WI38 (cell line): ENCODE measurements around the gene SMAGP.
"Not testable (repeated sequence)": the region's sequence is repeated elsewhere in the genome, so short reads cannot be mapped to it uniquely, and the experiment has no call there.

Source experiments
- H3K4me3 ChIP-seq: 2 replicates; pipeline ENCODE4 v1.5.1; 2011; ENCODE audit warnings: low read depth, mild to moderate bottlenecking, control low read depth, low read length
- TF ChIP-seq, protein P1 (sequence below): IDR thresholded peaks from 2 replicates; pipeline ENCODE4 v1.5.1; 2012; ENCODE audit warnings: low read depth, mild to moderate bottlenecking, control low read depth, low read length

The SMAGP gene

DNA sequence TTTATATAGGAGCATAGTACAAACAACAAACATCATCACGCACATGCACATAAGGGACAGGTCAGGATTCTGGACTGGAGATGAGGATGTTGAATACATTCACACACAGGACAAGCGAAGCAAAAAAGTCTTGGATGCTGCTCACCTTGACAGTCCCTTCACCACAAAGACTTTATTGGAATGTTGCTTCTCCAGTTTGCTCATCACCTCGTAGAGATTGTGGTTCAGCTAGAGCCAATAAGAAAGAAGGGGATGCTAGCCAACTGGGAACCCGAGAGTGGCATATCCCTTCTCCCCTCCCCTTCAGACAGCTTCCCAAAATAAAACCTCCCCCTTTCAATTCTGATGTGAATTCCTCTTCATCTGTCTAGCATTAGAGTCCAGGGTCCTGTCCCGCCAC, 25.4 kb upstream of the SMAGP start:
- TF ChIP-seq, protein P1, sequence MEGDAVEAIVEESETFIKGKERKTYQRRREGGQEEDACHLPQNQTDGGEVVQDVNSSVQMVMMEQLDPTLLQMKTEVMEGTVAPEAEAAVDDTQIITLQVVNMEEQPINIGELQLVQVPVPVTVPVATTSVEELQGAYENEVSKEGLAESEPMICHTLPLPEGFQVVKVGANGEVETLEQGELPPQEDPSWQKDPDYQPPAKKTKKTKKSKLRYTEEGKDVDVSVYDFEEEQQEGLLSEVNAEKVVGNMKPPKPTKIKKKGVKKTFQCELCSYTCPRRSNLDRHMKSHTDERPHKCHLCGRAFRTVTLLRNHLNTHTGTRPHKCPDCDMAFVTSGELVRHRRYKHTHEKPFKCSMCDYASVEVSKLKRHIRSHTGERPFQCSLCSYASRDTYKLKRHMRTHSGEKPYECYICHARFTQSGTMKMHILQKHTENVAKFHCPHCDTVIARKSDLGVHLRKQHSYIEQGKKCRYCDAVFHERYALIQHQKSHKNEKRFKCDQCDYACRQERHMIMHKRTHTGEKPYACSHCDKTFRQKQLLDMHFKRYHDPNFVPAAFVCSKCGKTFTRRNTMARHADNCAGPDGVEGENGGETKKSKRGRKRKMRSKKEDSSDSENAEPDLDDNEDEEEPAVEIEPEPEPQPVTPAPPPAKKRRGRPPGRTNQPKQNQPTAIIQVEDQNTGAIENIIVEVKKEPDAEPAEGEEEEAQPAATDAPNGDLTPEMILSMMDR = no peak
- no peak overlapping the region for H3K4me3 ChIP-seq

DNA sequence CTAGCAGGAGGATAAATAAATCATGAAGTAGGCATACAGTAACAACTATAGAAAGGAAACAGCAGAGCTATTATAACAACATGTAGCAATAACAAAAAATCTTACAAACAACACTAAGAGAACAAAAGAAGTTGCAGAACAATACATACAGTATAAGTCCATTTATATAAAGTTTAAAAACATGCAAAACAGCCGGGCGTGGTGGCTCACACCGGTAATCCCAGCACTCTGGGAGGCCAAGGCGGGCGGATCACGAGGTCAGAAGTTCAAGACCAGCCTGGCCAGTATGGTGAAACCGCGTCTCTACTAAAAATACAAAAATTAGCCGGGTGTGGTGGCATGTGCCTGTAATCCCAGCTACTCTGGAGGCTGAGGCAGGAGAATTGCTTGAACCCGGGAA, 23.9 kb upstream of the SMAGP start:
- H3K4me3 ChIP-seq = not testable (repeated sequence)

DNA sequence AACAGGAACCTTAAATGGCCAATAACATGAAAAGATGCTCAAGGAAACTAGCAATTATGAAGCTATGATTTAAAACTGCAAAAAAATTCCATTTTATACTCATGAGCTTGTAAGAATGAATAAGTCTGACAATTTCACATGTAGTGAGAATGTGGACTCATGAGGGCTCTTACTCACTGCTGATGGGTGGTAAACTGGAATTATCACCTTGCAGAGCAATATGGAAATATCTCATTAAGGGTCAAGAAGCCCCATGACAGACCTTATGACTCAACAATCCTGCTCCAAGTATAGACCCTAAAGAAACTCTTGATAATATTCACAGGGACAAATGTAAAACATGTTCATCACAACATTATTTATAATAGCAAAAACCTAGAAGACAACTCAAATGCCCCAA, 23.5 kb upstream of the SMAGP start:
- TF ChIP-seq, protein P1 = no peak
- H3K4me3 ChIP-seq = no peak overlapping the region

DNA sequence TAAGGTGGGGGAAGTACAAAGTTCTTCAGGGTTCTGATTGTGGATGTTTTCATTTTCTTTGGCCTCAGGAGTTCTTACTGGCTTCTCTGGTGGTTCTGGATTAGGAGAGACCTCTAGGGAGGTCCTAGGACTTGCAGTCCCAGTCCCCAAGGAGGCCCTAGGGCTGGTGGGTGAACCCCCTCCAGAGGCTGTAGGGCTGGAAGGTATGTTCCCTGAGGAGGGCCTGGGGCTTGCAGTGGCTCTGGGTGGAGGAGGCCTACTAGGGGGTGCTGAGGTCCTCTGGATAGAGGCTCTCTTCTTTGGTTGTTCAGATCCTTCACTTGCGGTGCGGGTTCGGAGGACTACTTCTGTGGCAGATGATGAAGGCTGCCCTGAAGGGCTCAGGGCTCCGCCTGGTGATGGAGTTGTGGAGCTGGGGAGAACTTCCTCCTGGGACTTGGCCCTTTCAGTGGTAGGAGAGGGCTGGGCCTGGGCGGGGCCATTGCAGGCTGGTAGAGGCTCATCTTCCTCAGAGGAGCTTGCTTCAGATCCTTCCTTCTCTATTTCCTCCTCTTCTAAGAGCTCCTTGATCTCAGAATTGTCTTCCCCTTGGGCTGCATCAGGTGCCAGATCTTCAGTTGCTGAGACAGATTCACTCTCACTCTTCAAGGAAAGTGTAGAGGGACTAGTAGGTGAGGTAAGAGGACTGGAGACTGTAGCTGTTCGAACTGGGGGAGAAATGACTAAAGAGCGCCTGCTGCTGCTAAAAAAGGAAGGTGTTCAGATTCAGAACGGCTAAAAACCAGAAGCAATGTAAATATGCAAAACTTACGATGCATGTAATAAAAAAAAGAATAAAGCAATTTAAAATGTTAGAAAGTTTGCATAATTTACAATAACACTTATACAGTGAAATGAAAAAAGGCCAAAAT, 21.6 kb upstream of the SMAGP start:
- H3K4me3 ChIP-seq = not testable (repeated sequence)

DNA sequence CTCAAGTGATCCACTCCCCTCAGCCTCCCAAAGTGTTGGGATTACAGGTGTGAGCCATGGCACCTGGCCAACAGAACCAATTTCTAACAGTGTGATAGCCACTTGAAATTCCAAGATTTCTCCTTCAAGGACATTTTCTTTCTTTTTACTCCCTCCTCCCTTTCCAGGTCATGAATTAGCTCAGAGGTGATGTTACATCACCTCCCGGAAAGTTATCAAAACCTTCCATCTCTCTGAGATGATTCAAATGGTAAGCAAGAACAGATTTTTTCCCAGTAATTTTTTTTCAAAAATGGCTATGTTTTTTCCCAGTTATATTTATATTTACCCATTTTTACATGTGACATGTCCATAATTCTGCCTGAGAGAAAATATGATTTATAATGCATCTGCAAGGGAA, 15.6 kb upstream of the SMAGP start:
- no peak overlapping the region for H3K4me3 ChIP-seq
- TF ChIP-seq, protein P1 = no peak

DNA sequence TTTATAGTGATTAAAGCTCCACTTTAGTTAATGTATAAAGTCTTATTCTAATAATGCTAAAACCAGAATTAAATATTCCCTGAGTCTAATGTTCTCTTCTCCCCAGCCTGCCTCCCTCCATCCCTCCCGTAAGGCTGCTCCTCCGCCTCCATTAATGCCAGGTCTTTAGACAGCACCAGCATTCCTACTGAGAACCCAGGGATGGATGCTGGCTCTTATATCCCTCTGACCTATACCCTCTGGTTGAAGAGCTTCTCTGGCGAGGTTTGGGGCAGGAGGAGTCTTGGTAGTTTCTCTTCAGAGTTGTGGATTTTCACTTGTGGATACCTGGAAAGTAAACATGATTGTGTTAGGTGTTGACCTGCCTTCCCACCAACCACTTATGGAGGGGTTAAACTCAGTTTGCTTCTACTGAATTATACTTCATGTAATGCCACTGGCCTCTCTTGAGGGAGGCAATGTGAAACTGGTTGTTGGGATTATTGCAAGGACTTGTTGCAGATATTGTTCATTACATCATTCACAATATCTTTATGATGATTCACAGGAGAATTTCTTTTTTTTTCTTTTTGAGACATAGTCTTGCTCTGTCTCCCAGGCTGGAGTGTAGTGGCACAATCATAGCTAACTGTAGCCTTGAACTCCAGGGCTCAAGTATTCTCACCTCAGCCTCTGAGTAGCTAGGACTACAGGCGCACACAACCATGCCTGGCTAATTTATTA, 11.1 kb upstream of the SMAGP start:
- TF ChIP-seq, protein P1 = no peak
- no peak overlapping the region for H3K4me3 ChIP-seq

DNA sequence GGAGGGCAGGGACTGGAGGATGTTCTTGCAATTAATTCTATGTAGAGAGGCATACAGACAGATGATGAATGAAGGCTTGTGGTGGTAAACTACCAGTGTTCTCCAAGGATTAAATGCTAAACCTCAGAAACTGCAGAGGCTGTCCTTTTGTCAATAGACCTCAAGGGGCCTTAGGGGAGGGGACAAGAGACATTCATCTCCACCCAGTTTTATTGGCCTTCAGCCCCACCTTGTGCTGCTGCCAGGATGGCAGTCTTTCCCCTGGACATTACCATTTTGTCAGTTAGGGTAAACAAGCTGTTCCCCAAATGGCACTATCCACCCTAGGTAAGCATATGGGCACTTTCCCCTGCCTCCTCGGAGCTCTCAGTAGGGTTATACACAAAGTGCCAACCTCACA, 4.9 kb upstream of the SMAGP start:
- no peak overlapping the region for H3K4me3 ChIP-seq
- TF ChIP-seq, protein P1 = no peak

DNA sequence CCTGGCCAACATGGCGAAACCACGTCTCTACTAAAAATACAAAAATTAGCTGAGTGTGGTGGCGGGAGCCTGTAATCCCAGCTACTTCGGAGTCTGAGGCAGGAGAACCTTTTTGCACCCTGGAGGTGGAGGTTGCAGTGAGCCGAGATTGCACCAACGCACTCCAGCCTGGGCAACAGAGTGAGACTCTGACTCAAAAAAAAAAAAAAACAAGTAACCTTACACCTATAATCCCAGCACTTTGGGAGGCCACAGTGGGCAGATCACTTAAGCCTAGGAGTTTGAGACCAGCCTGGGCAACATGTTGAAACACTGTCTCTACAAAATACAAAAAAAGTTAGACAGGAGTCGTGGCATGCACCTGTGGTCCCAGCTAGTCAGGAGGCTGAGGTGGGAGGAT, 2.6 kb upstream of the SMAGP start:
- H3K4me3 ChIP-seq = not testable (repeated sequence)

DNA sequence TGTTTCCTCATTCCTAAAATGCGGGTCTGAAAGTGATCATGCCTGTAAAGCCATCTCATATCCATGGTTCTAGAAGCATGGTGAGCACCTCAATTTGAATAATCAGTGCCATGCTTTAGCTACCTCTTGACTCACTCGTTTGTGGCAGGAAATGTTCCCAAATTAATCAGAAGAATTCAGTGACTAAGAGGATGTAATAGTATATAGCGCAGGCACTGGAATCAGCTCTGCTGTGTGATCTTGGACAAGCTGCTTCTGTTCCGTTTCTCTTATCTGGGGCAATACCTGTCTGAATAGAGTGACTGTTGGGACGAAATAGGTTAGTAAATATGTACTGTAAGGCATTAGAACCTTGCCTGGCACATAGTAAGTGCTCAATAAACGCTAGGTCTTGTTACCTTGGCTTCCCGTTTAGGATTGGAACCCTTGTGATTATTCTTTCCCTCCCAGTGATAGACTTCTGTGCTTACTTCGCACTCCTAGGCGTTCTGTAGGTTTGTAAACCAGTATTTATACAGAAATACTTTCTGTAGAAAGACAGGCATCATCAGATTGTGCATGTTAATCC, 820 bp upstream of the SMAGP start:
- peak overlapping the region; percentile 66 for H3K4me3 ChIP-seq

More for the DNA sequence above, 820 bp upstream of the SMAGP start:
- TF ChIP-seq, protein P1 = no peak
